Mammary epithelial cell (primary cell): ENCODE results near the gene SKI.

Experiments
- CTCF ChIP-seq, 2 donors: IDR thresholded peaks in 1 of 2; conservative IDR thresholded peaks in 1 of 2; 2 replicates each; pipeline ENCODE4 v1.5.1; 2011 to 2012; ENCODE audit warnings: inconsistent platforms in 2 of 2, low read length in 2 of 2, mild to moderate bottlenecking in 2 of 2, control low read depth in 1 of 2, low read depth in 1 of 2; ENCODE audit not compliant: insufficient read depth in 1 of 2; ENCODE audit errors: extremely low read depth in 1 of 2
- EZH2 ChIP-seq: IDR thresholded peaks from 2 replicates; pipeline ENCODE4 v1.6.1; 2012; ENCODE audit warnings: low read length, inconsistent platforms, borderline replicate concordance

- TF ChIP-seq CTCF (conservative IDR thresholded peaks at IDR 0.05 in 1 of 2, IDR thresholded peaks at IDR 0.05 in 1 of 2; ENCODE audit: extremely low read depth in 1 of 2, insufficient read depth in 1 of 2, low read depth in 1 of 2, low read length in 2 of 2) (no peak), EZH2 (no peak)
Measured at GRCh38 chr1:2195785-2196184, 32.3 kb upstream of the SKI start.
